Adrenal gland (tissue), 5 donors: ENCODE data around the gene ING5.

ENCODE experiments used
- POLR2A ChIP-seq, 2 donors: fragments of 450-650 bp; IDR thresholded peaks; one replicate each; pipeline ENCODE4 v1.6.1; 2017; ENCODE audit warnings: antibody characterized with exemption in 2 of 2, mild to moderate bottlenecking in 2 of 2, moderate library complexity in 1 of 2
- TF ChIP-seq, protein P1 (sequence below), 6 experiments: fragments of 450-650 bp in 4 of 6; fragments of 200-600 bp in 2 of 6; sonication (generic) in 1 of 6; IDR thresholded peaks; 1 replicate in 5 of 6; 2 replicates in 1 of 6; pipeline versions ENCODE4 v1.5.1 to v1.8.0; 2016 to 2021; ENCODE audit warnings: antibody characterized with exemption in 6 of 6, mild to moderate bottlenecking in 2 of 6, moderate library complexity in 1 of 6
- donor health status: DM: no; HTN: no; CAD: no.

DNA sequence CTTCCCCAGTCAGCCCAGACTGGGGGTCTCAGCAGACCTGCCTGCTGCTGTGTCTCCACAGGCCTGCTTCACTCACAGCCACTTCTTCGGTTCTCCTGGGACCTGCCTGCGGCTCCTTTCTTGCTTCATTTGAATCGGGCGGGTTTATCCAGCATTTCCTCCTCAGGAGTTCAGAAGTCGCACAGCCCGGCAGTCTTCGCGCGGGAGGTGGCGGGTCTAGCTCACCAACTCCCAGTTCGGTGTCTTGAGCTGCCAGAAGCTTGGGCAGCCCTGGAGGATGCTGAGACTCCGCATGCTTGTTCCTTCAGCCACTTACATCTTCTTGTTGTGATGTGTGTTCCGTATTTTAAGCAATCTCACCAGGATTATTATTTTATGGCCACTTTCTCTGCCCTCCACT, 43.4 kb downstream of the ING5 start:
- TF ChIP-seq, protein P1, sequence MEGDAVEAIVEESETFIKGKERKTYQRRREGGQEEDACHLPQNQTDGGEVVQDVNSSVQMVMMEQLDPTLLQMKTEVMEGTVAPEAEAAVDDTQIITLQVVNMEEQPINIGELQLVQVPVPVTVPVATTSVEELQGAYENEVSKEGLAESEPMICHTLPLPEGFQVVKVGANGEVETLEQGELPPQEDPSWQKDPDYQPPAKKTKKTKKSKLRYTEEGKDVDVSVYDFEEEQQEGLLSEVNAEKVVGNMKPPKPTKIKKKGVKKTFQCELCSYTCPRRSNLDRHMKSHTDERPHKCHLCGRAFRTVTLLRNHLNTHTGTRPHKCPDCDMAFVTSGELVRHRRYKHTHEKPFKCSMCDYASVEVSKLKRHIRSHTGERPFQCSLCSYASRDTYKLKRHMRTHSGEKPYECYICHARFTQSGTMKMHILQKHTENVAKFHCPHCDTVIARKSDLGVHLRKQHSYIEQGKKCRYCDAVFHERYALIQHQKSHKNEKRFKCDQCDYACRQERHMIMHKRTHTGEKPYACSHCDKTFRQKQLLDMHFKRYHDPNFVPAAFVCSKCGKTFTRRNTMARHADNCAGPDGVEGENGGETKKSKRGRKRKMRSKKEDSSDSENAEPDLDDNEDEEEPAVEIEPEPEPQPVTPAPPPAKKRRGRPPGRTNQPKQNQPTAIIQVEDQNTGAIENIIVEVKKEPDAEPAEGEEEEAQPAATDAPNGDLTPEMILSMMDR (IDR thresholded peaks at IDR 0.05) = no peak
- no peak for TF ChIP-seq POLR2A (IDR thresholded peaks at IDR 0.05)
